ENCODE measurements around the gene STRA8.

The STRA8 gene

GRCh38 chr7:135272303-135272702, 38.7 kb downstream of the STRA8 start:
- no peak overlapping the region for H3K4me3 Mint-ChIP-seq
- no peak overlapping the region for H3K27ac Mint-ChIP-seq
- no peak for DNase-seq
- ATAC-seq (replicated peaks), result no peak
- no peaks in the 10 kb centered on the region for H3K36me3 Mint-ChIP-seq (ENCODE audit: insufficient read depth)
- H3K9me3 Mint-ChIP-seq, result no peaks in the 10 kb centered on the region
- H3K27me3 Mint-ChIP-seq, result peaks cover 26 to 55% of the 10 kb centered on the region in 2 donors
- H3K4me1 Mint-ChIP-seq (ENCODE audit: low read depth in 2 of 2), result no peaks in the 10 kb centered on the region

- peaks cover 14 to 43% of the 10 kb centered on the region in 2 donors for H3K27me3 Mint-ChIP-seq
- no peaks in the 10 kb centered on the region for H3K36me3 Mint-ChIP-seq (ENCODE audit: insufficient read depth)
- no peak for DNase-seq
- no peaks in the 10 kb centered on the region for H3K9me3 Mint-ChIP-seq
- H3K27ac Mint-ChIP-seq, result no peak overlapping the region
- H3K4me3 Mint-ChIP-seq, result no peak overlapping the region
- H3K4me1 Mint-ChIP-seq (ENCODE audit: low read depth in 2 of 2), result no peaks in the 10 kb centered on the region
- no peak for ATAC-seq (replicated peaks)
Measured at GRCh38 chr7:135273581-135273980, 39.9 kb downstream of the STRA8 start.

GRCh38 chr7:135274495-135275268, 41.0 kb downstream of the STRA8 start:
- Mint-ChIP-seq H3K9me3 (no peaks in the 10 kb centered on the region), H3K4me1 (ENCODE audit: low read depth in 2 of 2) (no peaks in the 10 kb centered on the region), H3K27ac (no peak overlapping the region), H3K36me3 (ENCODE audit: insufficient read depth) (no peaks in the 10 kb centered on the region), H3K27me3 (peaks cover 11 to 42% of the 10 kb centered on the region in 2 donors), H3K4me3 (no peak overlapping the region)
- DNase-seq (peak; percentile 66 to 71 (median 68)), ATAC-seq (replicated peaks) (peak; percentile 78)

GRCh38 chr7:135275971-135276580, 42.4 kb downstream of the STRA8 start:
- no peaks in the 10 kb centered on the region for H3K9me3 Mint-ChIP-seq
- DNase-seq (no peak), ATAC-seq (replicated peaks) (no peak)
- peaks cover 8 to 36% of the 10 kb centered on the region in 2 donors for H3K27me3 Mint-ChIP-seq
- H3K4me3 Mint-ChIP-seq, result no peak overlapping the region
- no peaks in the 10 kb centered on the region for H3K36me3 Mint-ChIP-seq (ENCODE audit: insufficient read depth)
- no peak overlapping the region for H3K27ac Mint-ChIP-seq
- H3K4me1 Mint-ChIP-seq (ENCODE audit: low read depth in 2 of 2), result no peaks in the 10 kb centered on the region

GRCh38 chr7:135277161-135277560, 43.5 kb downstream of the STRA8 start:
- Mint-ChIP-seq H3K9me3 (no peaks in the 10 kb centered on the region), H3K27me3 (peaks cover 6 to 34% of the 10 kb centered on the region in 2 donors), H3K4me3 (no peak overlapping the region), H3K27ac (no peak overlapping the region), H3K36me3 (ENCODE audit: insufficient read depth) (no peaks in the 10 kb centered on the region), H3K4me1 (ENCODE audit: low read depth in 2 of 2) (peaks cover 6 to 8% of the 10 kb centered on the region in 2 donors)
- ATAC-seq (replicated peaks), result no peak
- DNase-seq, result no peak

GRCh38 chr7:135281363-135281949, 47.8 kb downstream of the STRA8 start:
- Mint-ChIP-seq H3K36me3 (ENCODE audit: insufficient read depth) (no peaks in the 10 kb centered on the region), H3K27me3 (peaks cover 6 to 27% of the 10 kb centered on the region in 2 donors), H3K27ac (no peak overlapping the region), H3K9me3 (no peaks in the 10 kb centered on the region), H3K4me3 (peak overlapping the region in 1 of 2 donors; percentile 11), H3K4me1 (ENCODE audit: low read depth in 2 of 2) (peaks cover 6 to 17% of the 10 kb centered on the region in 2 donors)
- peak; percentile 73 to 82 (median 81) for DNase-seq
- ATAC-seq (replicated peaks), result peak; percentile 100

- DNase-seq (no peak), ATAC-seq (replicated peaks) (peak; percentile 37)
- Mint-ChIP-seq H3K4me3 (no peak overlapping the region), H3K9me3 (no peaks in the 10 kb centered on the region), H3K4me1 (ENCODE audit: low read depth in 2 of 2) (peaks cover 6 to 17% of the 10 kb centered on the region in 2 donors), H3K27ac (peak overlapping the region in 1 of 2 donors; percentile 31), H3K36me3 (ENCODE audit: insufficient read depth) (no peaks in the 10 kb centered on the region), H3K27me3 (peaks cover 6 to 23% of the 10 kb centered on the region in 2 donors)
Measured at GRCh38 chr7:135282561-135283254, 49.1 kb downstream of the STRA8 start.

- H3K27me3 Mint-ChIP-seq, result peaks cover 6 to 17% of the 10 kb centered on the region in 2 donors
- ATAC-seq (replicated peaks) (no peak), DNase-seq (no peak)
- H3K36me3 Mint-ChIP-seq (ENCODE audit: insufficient read depth), result no peaks in the 10 kb centered on the region
- H3K4me1 Mint-ChIP-seq (ENCODE audit: low read depth in 2 of 2), result peaks cover 6 to 17% of the 10 kb centered on the region in 2 donors
- H3K4me3 Mint-ChIP-seq, result no peak overlapping the region
- H3K9me3 Mint-ChIP-seq, result no peaks in the 10 kb centered on the region
- H3K27ac Mint-ChIP-seq, result no peak overlapping the region
Measured at GRCh38 chr7:135283959-135284638, 50.5 kb downstream of the STRA8 start.

- H3K27ac Mint-ChIP-seq, result no peak overlapping the region
- peaks cover 0 to 17% of the 10 kb centered on the region in 2 donors for H3K27me3 Mint-ChIP-seq
- no peaks in the 10 kb centered on the region for H3K36me3 Mint-ChIP-seq (ENCODE audit: insufficient read depth)
- DNase-seq (no peak), ATAC-seq (replicated peaks) (no peak)
- peaks cover 6 to 17% of the 10 kb centered on the region in 2 donors for H3K4me1 Mint-ChIP-seq (ENCODE audit: low read depth in 2 of 2)
- no peaks in the 10 kb centered on the region for H3K9me3 Mint-ChIP-seq
- H3K4me3 Mint-ChIP-seq, result no peak overlapping the region
Measured at GRCh38 chr7:135285547-135286233, 52.1 kb downstream of the STRA8 start.

- no peaks in the 10 kb centered on the region for H3K9me3 Mint-ChIP-seq
- DNase-seq (no peak), ATAC-seq (replicated peaks) (no peak)
- peaks cover 0 to 12% of the 10 kb centered on the region in 2 donors for H3K4me1 Mint-ChIP-seq (ENCODE audit: low read depth in 2 of 2)
- no peaks in the 10 kb centered on the region for H3K36me3 Mint-ChIP-seq (ENCODE audit: insufficient read depth)
- no peak overlapping the region for H3K4me3 Mint-ChIP-seq
- H3K27ac Mint-ChIP-seq, result no peak overlapping the region
- H3K27me3 Mint-ChIP-seq, result peaks cover 0 to 9% of the 10 kb centered on the region in 2 donors
Measured at GRCh38 chr7:135286876-135287275, 53.2 kb downstream of the STRA8 start.

- no peaks in the 10 kb centered on the region for H3K36me3 Mint-ChIP-seq (ENCODE audit: insufficient read depth)
- no peak overlapping the region for H3K4me3 Mint-ChIP-seq
- no peak overlapping the region for H3K27ac Mint-ChIP-seq
- H3K9me3 Mint-ChIP-seq, result no peaks in the 10 kb centered on the region
- H3K27me3 Mint-ChIP-seq, result peaks cover 0 to 16% of the 10 kb centered on the region in 2 donors
- no peak for DNase-seq
- ATAC-seq (replicated peaks), result no peak
- no peaks in the 10 kb centered on the region for H3K4me1 Mint-ChIP-seq (ENCODE audit: low read depth in 2 of 2)
Measured at GRCh38 chr7:135290594-135290993, 57.0 kb downstream of the STRA8 start.

GRCh38 chr7:135291809-135292253, 58.2 kb downstream of the STRA8 start:
- Mint-ChIP-seq H3K27ac (no peak overlapping the region), H3K27me3 (peaks cover 0 to 16% of the 10 kb centered on the region in 2 donors), H3K9me3 (no peaks in the 10 kb centered on the region), H3K4me1 (ENCODE audit: low read depth in 2 of 2) (no peaks in the 10 kb centered on the region), H3K36me3 (ENCODE audit: insufficient read depth) (no peaks in the 10 kb centered on the region), H3K4me3 (no peak overlapping the region)
- ATAC-seq (replicated peaks) (no peak), DNase-seq (no peak)
